Stomach (tissue), 9 donors: Measurements from ENCODE around the gene TBCEL. TPM values are rescaled to one million over a fixed set of nuclear protein-coding genes. Genes with fewer than 3 reads are reported as not detected.

ENCODE experiments used
- DNase-seq, 2 donors: peaks; one replicate each; pipeline versions ENCODE4 v3.0.0 to v3.0.0-alpha.2; 2013 to 2019
- H3K27ac ChIP-seq, 5 donors: fragments of 200-600 bp in 4 of 5; sonication (generic) in 4 of 5; one replicate each; pipeline ENCODE4 v1.5.1; 2013 to 2019; ENCODE audit warnings: mild to moderate bottlenecking in 1 of 5, moderate library complexity in 1 of 5
- H3K27me3 ChIP-seq, 3 donors: fragments of 200-600 bp; sonication (generic); one replicate each; pipeline ENCODE4 v1.5.1; 2017 to 2019; ENCODE audit warnings: mixed run types in 1 of 3
- H3K36me3 ChIP-seq, 4 donors: fragments of 200-600 bp; sonication (generic); 1 replicate in 3 of 4; 2 replicates in 1 of 4; pipeline ENCODE4 v1.5.1; 2016 to 2019
- H3K4me1 ChIP-seq, 4 donors: fragments of 200-600 bp; sonication (generic); one replicate each; pipeline ENCODE4 v1.5.1; 2016 to 2019
- H3K4me3 ChIP-seq, 4 donors: fragments of 200-600 bp; sonication (generic) in 3 of 4; one replicate each; pipeline ENCODE4 v1.5.1; 2016 to 2019; ENCODE audit warnings: mild to moderate bottlenecking in 1 of 4
- H3K9me3 ChIP-seq, 4 donors: fragments of 200-600 bp; sonication (generic); one replicate each; pipeline ENCODE4 v1.5.1; 2016 to 2019
- EP300 ChIP-seq: sonication (generic); formaldehyde crosslinking; IDR thresholded peaks from one replicate; pipeline ENCODE4 v1.6.1; 2017; ENCODE audit warnings: antibody characterized with exemption
- POLR2A ChIP-seq, 4 donors: fragments of 450-650 bp; IDR thresholded peaks; one replicate each; pipeline ENCODE4 v1.6.1; 2016; ENCODE audit warnings: antibody characterized with exemption in 4 of 4, control low read depth in 2 of 4, mild to moderate bottlenecking in 1 of 4, moderate library complexity in 1 of 4
- POLR2AphosphoS5 ChIP-seq, 3 donors: sonication (generic); formaldehyde crosslinking; IDR thresholded peaks; one replicate each; pipeline ENCODE4 v1.6.1; 2016; ENCODE audit warnings: antibody characterized with exemption in 3 of 3
- WGBS, 5 donors: extraction: QIAGEN DNeasy Blood & Tissue Kit in 3 of 5; methylation state at CpG; one replicate each; pipeline versions ENCODE4 v1.1.5 to v1.1.7; 2013 to 2018; 5-methylcytosine and 5-hydroxymethylcytosine counted together
- intact Hi-C: fragments of 100-400 bp; cut with DNase I; formaldehyde crosslinking; loops from one replicate; pipeline ENCODE4 v1.15.1; 2023; ENCODE audit warnings: low total_unique reads
- polyA plus RNA-seq, 3 donors: library from polyadenylated mRNA; stranded (reverse); fragments of 200-250 nt; gene quantifications; one replicate each; pipeline ENCODE4 v1.2.3, GENCODE V29; 2013
- total RNA-seq, 5 donors: library from RNA; depleted of rRNA; stranded (reverse); fragments of >200 nt; gene quantifications; one replicate each; pipeline versions ENCODE4 v1.1.0 to v1.2.3, GENCODE V29; 2014 to 2016
- TF ChIP-seq, protein P1 (sequence below), 7 experiments: fragments of 450-650 bp in 4 of 7; fragments of 200-600 bp in 3 of 7; sonication (generic) in 3 of 7; IDR thresholded peaks; one replicate each; pipeline ENCODE4 v1.5.1; 2016 to 2019; ENCODE audit warnings: antibody characterized with exemption in 7 of 7, control low read depth in 2 of 7, mild to moderate bottlenecking in 1 of 7
- donor health status: healthy with polysubstance abuse.
- donor health status: Bipolar disorder and iron deficiency.
- donor health status: healthy.

Gene TBCEL
- total and polyA plus RNA-seq, 8 donors = 3.2 to 55.1 (median 8.1) TPM

DNA sequence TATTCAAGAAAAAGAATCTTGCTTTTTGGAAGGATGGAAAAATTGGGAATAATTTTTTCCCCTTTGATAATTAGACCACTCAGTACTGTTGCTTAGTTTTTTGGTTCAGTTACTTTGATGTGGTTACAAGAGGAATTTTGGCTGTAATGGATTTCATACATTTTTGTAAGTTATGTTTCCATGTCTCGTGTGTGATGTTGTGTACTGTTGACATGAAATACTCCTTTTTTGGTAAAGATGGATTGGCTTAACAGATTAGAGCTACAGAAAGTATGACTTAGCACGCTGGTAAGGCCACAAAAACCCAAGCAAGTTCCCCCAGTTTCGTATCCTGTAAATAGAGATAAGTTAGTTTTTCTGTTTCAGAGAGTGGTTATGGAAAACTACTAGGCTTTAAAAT, 11.9 kb downstream of the TBCEL start:
- Histone ChIP-seq H3K27ac (no peak overlapping the region), H3K36me3 (no peaks in the 10 kb centered on the region), H3K4me3 (no peak overlapping the region), H3K9me3 (no peaks in the 10 kb centered on the region), H3K4me1 (peaks cover 11 to 40% (median 22%) of the 10 kb centered on the region in 4 donors), H3K27me3 (no peaks in the 10 kb centered on the region)
- intact Hi-C loops = no loop called here
- 34 to 53% (median 39%) methylated on average over 3 of the region's 3 CpGs for WGBS, 5 donors
- no peak for DNase-seq
- TF ChIP-seq POLR2A (IDR thresholded peaks at IDR 0.05) = no peak
- TF ChIP-seq, protein P1, sequence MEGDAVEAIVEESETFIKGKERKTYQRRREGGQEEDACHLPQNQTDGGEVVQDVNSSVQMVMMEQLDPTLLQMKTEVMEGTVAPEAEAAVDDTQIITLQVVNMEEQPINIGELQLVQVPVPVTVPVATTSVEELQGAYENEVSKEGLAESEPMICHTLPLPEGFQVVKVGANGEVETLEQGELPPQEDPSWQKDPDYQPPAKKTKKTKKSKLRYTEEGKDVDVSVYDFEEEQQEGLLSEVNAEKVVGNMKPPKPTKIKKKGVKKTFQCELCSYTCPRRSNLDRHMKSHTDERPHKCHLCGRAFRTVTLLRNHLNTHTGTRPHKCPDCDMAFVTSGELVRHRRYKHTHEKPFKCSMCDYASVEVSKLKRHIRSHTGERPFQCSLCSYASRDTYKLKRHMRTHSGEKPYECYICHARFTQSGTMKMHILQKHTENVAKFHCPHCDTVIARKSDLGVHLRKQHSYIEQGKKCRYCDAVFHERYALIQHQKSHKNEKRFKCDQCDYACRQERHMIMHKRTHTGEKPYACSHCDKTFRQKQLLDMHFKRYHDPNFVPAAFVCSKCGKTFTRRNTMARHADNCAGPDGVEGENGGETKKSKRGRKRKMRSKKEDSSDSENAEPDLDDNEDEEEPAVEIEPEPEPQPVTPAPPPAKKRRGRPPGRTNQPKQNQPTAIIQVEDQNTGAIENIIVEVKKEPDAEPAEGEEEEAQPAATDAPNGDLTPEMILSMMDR (IDR thresholded peaks at IDR 0.05) = no peak
- TF ChIP-seq EP300 = no peak
- TF ChIP-seq POLR2AphosphoS5 (IDR thresholded peaks at IDR 0.05) = no peak

DNA sequence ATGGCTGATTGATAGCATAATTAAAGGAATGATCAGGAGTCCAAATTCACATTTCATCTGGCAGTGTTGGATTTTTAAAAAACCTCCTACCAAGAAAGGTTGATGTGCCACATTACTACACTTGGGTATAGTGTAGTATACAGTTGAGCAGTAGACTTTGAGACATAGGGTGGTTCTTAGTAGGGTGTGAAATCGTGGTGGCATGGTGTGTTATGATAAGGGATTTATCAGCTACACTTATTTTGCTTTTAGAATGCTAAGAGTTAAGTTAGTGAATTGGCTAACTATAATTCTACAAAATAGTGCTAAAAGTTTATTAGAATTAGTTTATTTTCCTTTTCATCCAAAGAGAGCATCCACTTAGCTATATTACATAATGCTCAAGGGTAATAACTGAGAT, 13.1 kb downstream of the TBCEL start:
- Histone ChIP-seq H3K4me1 (peaks cover 11 to 46% (median 22%) of the 10 kb centered on the region in 4 donors), H3K4me3 (no peak overlapping the region), H3K27ac (no peak overlapping the region), H3K27me3 (no peaks in the 10 kb centered on the region), H3K36me3 (no peaks in the 10 kb centered on the region), H3K9me3 (no peaks in the 10 kb centered on the region)
- intact Hi-C loops = no loop called here
- no peak for DNase-seq
- WGBS, 5 donors = 23 to 55% (median 44%) methylated on average over 1 of the region's 1 CpG
- TF ChIP-seq, protein P1 (IDR thresholded peaks at IDR 0.05) = no peak
- TF ChIP-seq POLR2AphosphoS5 (IDR thresholded peaks at IDR 0.05) (no peak), POLR2A (IDR thresholded peaks at IDR 0.05) (no peak), EP300 (no peak)

DNA sequence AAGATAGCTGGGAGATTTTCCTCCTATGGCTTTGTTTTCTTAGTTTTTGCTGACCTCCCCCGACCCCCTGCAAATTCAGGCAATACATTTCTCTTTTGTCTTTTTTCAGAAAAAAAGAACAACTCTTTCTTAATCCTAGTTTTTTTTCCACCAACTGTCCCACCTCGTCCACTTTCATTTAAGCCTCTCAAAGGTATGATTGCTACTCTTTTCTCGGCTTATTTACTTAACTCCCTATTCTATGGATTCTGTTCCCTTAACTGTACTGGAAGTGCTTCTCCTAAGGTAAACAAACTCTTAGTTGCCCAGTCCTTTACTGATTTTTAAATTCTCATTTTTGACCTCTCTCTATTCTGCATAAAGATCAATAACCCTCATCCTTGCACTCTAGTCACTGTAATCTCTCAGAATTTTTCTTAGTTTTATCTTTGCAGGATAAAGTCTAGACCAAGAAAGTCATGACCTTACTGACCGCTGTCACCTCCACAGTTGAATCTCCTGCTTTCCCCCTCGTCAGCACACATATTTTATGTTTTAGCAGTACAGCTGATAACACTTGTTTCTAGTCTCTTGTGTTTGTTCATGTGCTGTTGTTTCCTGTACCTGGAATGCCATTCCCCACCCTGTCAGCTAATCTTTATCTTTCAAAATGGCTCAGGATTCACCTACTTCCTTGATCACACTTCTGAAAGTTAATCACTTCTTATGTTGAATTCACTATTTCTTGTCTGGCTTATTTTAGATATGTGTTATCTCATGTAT, 14.9 kb downstream of the TBCEL start:
- intact Hi-C loops = no loop called here
- H3K27me3 ChIP-seq = no peaks in the 10 kb centered on the region
- H3K4me3 ChIP-seq = no peak overlapping the region
- TF ChIP-seq EP300 (no peak), POLR2AphosphoS5 (IDR thresholded peaks at IDR 0.05) (no peak), POLR2A (IDR thresholded peaks at IDR 0.05) (no peak)
- TF ChIP-seq, protein P1 (IDR thresholded peaks at IDR 0.05) = no peak
- H3K36me3 ChIP-seq = no peaks in the 10 kb centered on the region
- H3K4me1 ChIP-seq = peaks cover 11 to 51% (median 20%) of the 10 kb centered on the region in 4 donors
- 54 to 74% (median 70%) methylated on average over 5 of the region's 5 CpGs for WGBS, 5 donors
- DNase-seq = no peak
- H3K27ac ChIP-seq = no peak overlapping the region
- H3K9me3 ChIP-seq = no peaks in the 10 kb centered on the region

DNA sequence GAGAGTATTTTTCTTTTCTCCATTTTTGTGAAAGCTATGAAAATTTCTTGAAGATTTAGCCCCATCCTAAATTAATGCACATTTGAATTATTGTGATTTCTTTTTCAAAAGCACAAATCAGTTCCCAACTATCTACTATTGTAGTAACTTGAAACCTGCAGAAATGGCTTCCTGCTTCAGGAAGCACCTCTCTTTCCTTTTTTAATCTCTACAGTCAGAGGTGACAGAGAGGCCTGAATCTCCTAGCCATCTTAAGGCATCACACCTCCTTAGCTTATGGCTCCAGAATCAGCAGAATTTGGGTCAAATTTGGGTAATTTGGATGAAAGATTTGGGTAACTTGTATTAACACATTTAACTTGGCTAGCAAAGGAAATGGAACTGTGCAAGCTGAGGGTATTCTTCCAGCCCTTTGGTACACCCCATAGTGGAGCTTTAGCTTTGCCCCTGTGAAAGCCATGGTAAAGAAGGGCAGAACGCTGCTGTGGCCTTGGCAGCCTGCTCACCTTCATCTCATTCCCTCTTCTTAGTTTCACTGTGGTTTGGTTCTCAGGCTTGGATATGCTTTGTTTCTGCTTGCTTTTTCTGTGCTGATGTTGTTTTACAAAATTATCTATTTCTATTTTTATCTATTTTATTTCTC, 16.2 kb downstream of the TBCEL start:
- intact Hi-C loops = no loop called here
- no peaks in the 10 kb centered on the region for H3K9me3 ChIP-seq
- no peak overlapping the region for H3K27ac ChIP-seq
- no peak for DNase-seq
- WGBS, 5 donors = 86 to 100% (median 91%) methylated on average over 1 of the region's 1 CpG
- no peaks in the 10 kb centered on the region for H3K27me3 ChIP-seq
- H3K36me3 ChIP-seq = no peaks in the 10 kb centered on the region
- H3K4me3 ChIP-seq = no peak overlapping the region
- peaks cover 11 to 51% (median 20%) of the 10 kb centered on the region in 4 donors for H3K4me1 ChIP-seq
- no peak for TF ChIP-seq POLR2AphosphoS5 (IDR thresholded peaks at IDR 0.05)
- TF ChIP-seq POLR2A (IDR thresholded peaks at IDR 0.05) = no peak
- no peak for TF ChIP-seq EP300
- TF ChIP-seq, protein P1 (IDR thresholded peaks at IDR 0.05) = no peak
